Tibial nerve (tissue), 4 donors: Measurements from ENCODE around the gene EBF3. TPM values are rescaled to one million over a fixed set of nuclear protein-coding genes. Genes with fewer than 3 reads are reported as not detected.
A peak's percentile ranks its signal among the peaks of the same experiment; 100 is the strongest.

Source experiments
- DNase-seq, 2 donors: peaks; one replicate each; pipeline ENCODE4 v3.0.0-alpha.2; 2019; ENCODE audit warnings: low spot score in 2 of 2
- H3K27ac ChIP-seq, 4 donors: fragments of 200-600 bp; sonication (generic) in 3 of 4; one replicate each; pipeline ENCODE4 v1.5.1; 2017 to 2019; ENCODE audit warnings: mild to moderate bottlenecking in 1 of 4
- H3K27me3 ChIP-seq, 2 donors: fragments of 200-600 bp; sonication (generic) in 1 of 2; one replicate each; pipeline versions ENCODE4 v1.5.1 to v1.6.0; 2017 to 2019
- H3K36me3 ChIP-seq, 3 donors: fragments of 200-600 bp; sonication (generic); one replicate each; pipeline ENCODE4 v1.5.1; 2018 to 2019
- H3K4me1 ChIP-seq, 4 donors: fragments of 200-600 bp; sonication (generic) in 3 of 4; one replicate each; pipeline ENCODE4 v1.5.1; 2017 to 2019
- H3K4me3 ChIP-seq, 4 donors: fragments of 200-600 bp; sonication (generic) in 3 of 4; one replicate each; pipeline ENCODE4 v1.5.1; 2017 to 2019; ENCODE audit warnings: mild to moderate bottlenecking in 1 of 4, moderate library complexity in 1 of 4
- H3K9me3 ChIP-seq, 4 donors: fragments of 200-600 bp; sonication (generic) in 3 of 4; one replicate each; pipeline ENCODE4 v1.5.1; 2017 to 2019
- CTCF ChIP-seq, 5 experiments: fragments of 200-600 bp in 3 of 5; fragments of 450-650 bp in 2 of 5; sonication (generic) in 3 of 5; IDR thresholded peaks; one replicate each; pipeline ENCODE4 v1.5.1; 2016 to 2019; ENCODE audit warnings: antibody characterized with exemption in 5 of 5, mild to moderate bottlenecking in 3 of 5, moderate library complexity in 2 of 5
- EP300 ChIP-seq, 2 donors: sonication (generic); formaldehyde crosslinking; IDR thresholded peaks; one replicate each; pipeline ENCODE4 v1.6.1; 2017; ENCODE audit warnings: antibody characterized with exemption in 2 of 2, mild to moderate bottlenecking in 1 of 2
- POLR2A ChIP-seq, 2 donors: fragments of 450-650 bp; IDR thresholded peaks; one replicate each; pipeline ENCODE4 v1.6.1; 2017; ENCODE audit warnings: antibody characterized with exemption in 2 of 2, mild to moderate bottlenecking in 2 of 2, moderate library complexity in 2 of 2
- WGBS, 2 donors: methylation state at CpG; one replicate each; pipeline ENCODE4 v1.1.5; 2018; 5-methylcytosine and 5-hydroxymethylcytosine counted together
- total RNA-seq, 4 donors: library from RNA; depleted of rRNA; stranded (reverse); fragments of >200 nt; gene quantifications; one replicate each; pipeline ENCODE4 v1.1.0, GENCODE V29; 2016

The EBF3 gene
- total RNA-seq, 4 donors from 2014 or later: 27.3 to 41.0 (median 31.2) TPM

GRCh38 chr10:129951970-129952265 is 12.2 kb downstream of the EBF3 start:
- 76 to 80% methylated on average over 4 of the region's 4 CpGs for WGBS, 2 donors
- H3K4me1 ChIP-seq: peaks cover 0 to 66% (median 8%) of the 10 kb centered on the region in 4 donors
- H3K9me3 ChIP-seq: no peaks in the 10 kb centered on the region
- DNase-seq: no peak
- no peaks in the 10 kb centered on the region for H3K36me3 ChIP-seq
- H3K27ac ChIP-seq: peak overlapping the region in 2 of 4 donors; percentile 79 to 89
- no peak overlapping the region for H3K4me3 ChIP-seq
- TF ChIP-seq CTCF (IDR thresholded peaks at IDR 0.05) (no peak), POLR2A (IDR thresholded peaks at IDR 0.05) (no peak), EP300 (IDR thresholded peaks at IDR 0.05) (no peak)
- peaks cover 0 to 29% of the 10 kb centered on the region in 2 donors for H3K27me3 ChIP-seq

GRCh38 chr10:129951101-129951969 is 12.7 kb downstream of the EBF3 start:
- H3K36me3 ChIP-seq: no peaks in the 10 kb centered on the region
- no peak for TF ChIP-seq POLR2A (IDR thresholded peaks at IDR 0.05)
- TF ChIP-seq EP300 (IDR thresholded peaks at IDR 0.05): peak in 1 of 2 donors; percentile 34
- no peak overlapping the region for H3K4me3 ChIP-seq
- peaks cover 0 to 23% of the 10 kb centered on the region in 2 donors for H3K27me3 ChIP-seq
- peak overlapping the region in 2 of 4 donors; percentile 79 to 89 for H3K27ac ChIP-seq
- peak in 1 of 2 donors; percentile 11 for DNase-seq
- H3K4me1 ChIP-seq: peaks cover 0 to 72% (median 8%) of the 10 kb centered on the region in 4 donors
- WGBS, 2 donors: 63 to 67% methylated on average over 25 to 30 of the region's 30 CpGs
- H3K9me3 ChIP-seq: no peaks in the 10 kb centered on the region

- Histone ChIP-seq H3K4me1 (peaks cover 0 to 75% (median 8%) of the 10 kb centered on the region in 4 donors), H3K36me3 (no peaks in the 10 kb centered on the region), H3K27ac (peak overlapping the region in 2 of 4 donors; percentile 79 to 89), H3K4me3 (no peak overlapping the region), H3K9me3 (no peaks in the 10 kb centered on the region), H3K27me3 (peaks cover 0 to 17% of the 10 kb centered on the region in 2 donors)
- whole genome bisulfite sequencing, 2 donors: 50 to 57% methylated on average over 2 of the region's 2 CpGs
- DNase-seq: no peak
- TF ChIP-seq POLR2A (IDR thresholded peaks at IDR 0.05) (no peak), CTCF (IDR thresholded peaks at IDR 0.05) (no peak), EP300 (IDR thresholded peaks at IDR 0.05) (no peak)
Measured at GRCh38 chr10:129950676-129951075, 13.4 kb downstream of the EBF3 start.

- peaks cover 0 to 9% of the 10 kb centered on the region in 2 donors for H3K27me3 ChIP-seq
- DNase-seq: peak in 1 of 2 donors; percentile 50
- H3K9me3 ChIP-seq: no peaks in the 10 kb centered on the region
- peak overlapping the region in 3 of 4 donors; percentile 36 to 89 (median 79) for H3K27ac ChIP-seq
- H3K4me1 ChIP-seq: peaks cover 0 to 75% (median 8%) of the 10 kb centered on the region in 4 donors
- H3K36me3 ChIP-seq: no peaks in the 10 kb centered on the region
- TF ChIP-seq POLR2A (IDR thresholded peaks at IDR 0.05): peak in 1 of 2 donors; percentile 14
- no peak for TF ChIP-seq CTCF (IDR thresholded peaks at IDR 0.05)
- peak in 1 of 2 donors; percentile 32 for TF ChIP-seq EP300 (IDR thresholded peaks at IDR 0.05)
- peak overlapping the region in 1 of 4 donors; percentile 25 for H3K4me3 ChIP-seq
- WGBS, 2 donors: 12% methylated on average over 12 to 14 of the region's 16 CpGs
Measured at GRCh38 chr10:129949891-129950291, 14.2 kb downstream of the EBF3 start.

GRCh38 chr10:129949411-129949810 is 14.7 kb downstream of the EBF3 start:
- peaks cover 0 to 4% of the 10 kb centered on the region in 2 donors for H3K27me3 ChIP-seq
- H3K4me1 ChIP-seq: peaks cover 0 to 77% (median 8%) of the 10 kb centered on the region in 4 donors
- peak in 1 of 2 donors; percentile 11 for DNase-seq
- no peaks in the 10 kb centered on the region for H3K36me3 ChIP-seq
- WGBS, 2 donors: 68 to 74% methylated on average over 9 of the region's 9 CpGs
- TF ChIP-seq POLR2A (IDR thresholded peaks at IDR 0.05) (no peak), EP300 (IDR thresholded peaks at IDR 0.05) (no peak), CTCF (IDR thresholded peaks at IDR 0.05) (no peak)
- H3K9me3 ChIP-seq: no peaks in the 10 kb centered on the region
- H3K4me3 ChIP-seq: no peak overlapping the region
- H3K27ac ChIP-seq: peak overlapping the region in 3 of 4 donors; percentile 36 to 89 (median 79)
